ENCODE results near the gene PLCL2.
"Not testable (repeated sequence)": the region's sequence is repeated elsewhere in the genome, so short reads cannot be mapped to it uniquely, and the experiment has no call there.

The PLCL2 gene

GRCh38 chr3:16945330-16945729, 60.6 kb downstream of the PLCL2 start:
- Histone ChIP-seq H3K36me3 (ENCODE audit: control insufficient read depth in 1 of 2, insufficient read depth in 2 of 2, low read length in 2 of 2) (no peaks in the 10 kb centered on the region), H3K9ac (ENCODE audit: low read depth in 1 of 2, low read length in 2 of 2) (no peak overlapping the region), H3K9me3 (ENCODE audit: control insufficient read depth in 1 of 2, low read length in 2 of 2) (no peaks in the 10 kb centered on the region), H3K27ac (ENCODE audit: low read depth, low read length) (no peak overlapping the region), H3K27me3 (ENCODE audit: control insufficient read depth in 1 of 2, insufficient read depth in 2 of 2, low read length in 2 of 2) (no peaks in the 10 kb centered on the region), H3K4me1 (ENCODE audit: control insufficient read depth in 1 of 2, insufficient read depth in 2 of 2, low read length in 2 of 2) (peaks cover 0 to 7% of the 10 kb centered on the region in 2 donors), H3K4me3 (ENCODE audit: low read depth in 1 of 2, low read length in 2 of 2) (no peak overlapping the region)

- no peaks in the 10 kb centered on the region for H3K27me3 ChIP-seq (ENCODE audit: control insufficient read depth in 1 of 2, insufficient read depth in 2 of 2, low read length in 2 of 2)
- no peak overlapping the region for H3K27ac ChIP-seq (ENCODE audit: low read depth, low read length)
Observed at GRCh38 chr3:16950282-16950681, 65.5 kb downstream of the PLCL2 start.

DNA sequence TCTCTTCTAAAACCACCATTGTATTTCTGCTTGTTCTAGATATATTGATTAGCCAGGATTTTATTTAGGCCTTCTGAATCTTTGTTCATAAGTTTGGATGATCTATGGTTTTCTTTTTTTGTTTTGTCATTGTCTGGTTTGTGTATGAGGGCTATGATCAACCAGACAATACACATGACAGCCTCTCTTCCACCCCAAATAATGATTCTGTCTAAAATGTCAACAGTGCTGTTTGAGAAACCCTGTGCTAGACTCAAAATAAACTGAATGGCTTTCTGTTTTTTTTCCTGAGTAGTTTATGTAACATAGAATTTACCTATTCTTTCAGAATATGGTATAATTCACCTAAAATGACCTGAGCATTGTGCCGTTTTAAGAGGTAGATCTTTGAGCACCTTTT, 66.1 kb downstream of the PLCL2 start:
- Histone ChIP-seq H3K4me3 (ENCODE audit: low read depth in 1 of 2, low read length in 2 of 2) (no peak overlapping the region), H3K27ac (ENCODE audit: low read depth, low read length) (no peak overlapping the region), H3K9ac (ENCODE audit: low read depth in 1 of 2, low read length in 2 of 2) (no peak overlapping the region), H3K4me1 (ENCODE audit: control insufficient read depth in 1 of 2, insufficient read depth in 2 of 2, low read length in 2 of 2) (no peaks in the 10 kb centered on the region), H3K36me3 (ENCODE audit: control insufficient read depth in 1 of 2, insufficient read depth in 2 of 2, low read length in 2 of 2) (no peaks in the 10 kb centered on the region), H3K27me3 (ENCODE audit: control insufficient read depth in 1 of 2, insufficient read depth in 2 of 2, low read length in 2 of 2) (no peaks in the 10 kb centered on the region), H3K9me3 (ENCODE audit: control insufficient read depth in 1 of 2, low read length in 2 of 2) (no peaks in the 10 kb centered on the region)

More at GRCh38 chr3:16950282-16950681, 65.5 kb downstream of the PLCL2 start:
- H3K9me3 ChIP-seq (ENCODE audit: control insufficient read depth in 1 of 2, low read length in 2 of 2) = no peaks in the 10 kb centered on the region
- no peak overlapping the region for H3K9ac ChIP-seq (ENCODE audit: low read depth in 1 of 2, low read length in 2 of 2)
- no peaks in the 10 kb centered on the region for H3K4me1 ChIP-seq (ENCODE audit: control insufficient read depth in 1 of 2, insufficient read depth in 2 of 2, low read length in 2 of 2)
- no peaks in the 10 kb centered on the region for H3K36me3 ChIP-seq (ENCODE audit: control insufficient read depth in 1 of 2, insufficient read depth in 2 of 2, low read length in 2 of 2)
- H3K4me3 ChIP-seq (ENCODE audit: low read depth in 1 of 2, low read length in 2 of 2) = no peak overlapping the region

GRCh38 chr3:16957852-16958251, 73.1 kb downstream of the PLCL2 start:
- H3K9ac ChIP-seq (ENCODE audit: low read depth in 1 of 2, low read length in 2 of 2); H3K9me3 ChIP-seq (ENCODE audit: control insufficient read depth in 1 of 2, low read length in 2 of 2); H3K4me1 ChIP-seq (ENCODE audit: control insufficient read depth in 1 of 2, insufficient read depth in 2 of 2, low read length in 2 of 2); H3K36me3 ChIP-seq (ENCODE audit: control insufficient read depth in 1 of 2, insufficient read depth in 2 of 2, low read length in 2 of 2); H3K27ac ChIP-seq (ENCODE audit: low read depth, low read length); H3K4me3 ChIP-seq (ENCODE audit: low read depth in 1 of 2, low read length in 2 of 2); H3K27me3 ChIP-seq (ENCODE audit: control insufficient read depth in 1 of 2, insufficient read depth in 2 of 2, low read length in 2 of 2): not testable (repeated sequence)

- Histone ChIP-seq H3K9ac (ENCODE audit: low read depth in 1 of 2, low read length in 2 of 2) (no peak overlapping the region), H3K9me3 (ENCODE audit: control insufficient read depth in 1 of 2, low read length in 2 of 2) (no peaks in the 10 kb centered on the region), H3K4me3 (ENCODE audit: low read depth in 1 of 2, low read length in 2 of 2) (no peak overlapping the region), H3K27me3 (ENCODE audit: control insufficient read depth in 1 of 2, insufficient read depth in 2 of 2, low read length in 2 of 2) (no peaks in the 10 kb centered on the region), H3K27ac (ENCODE audit: low read depth, low read length) (no peak overlapping the region), H3K36me3 (ENCODE audit: control insufficient read depth in 1 of 2, insufficient read depth in 2 of 2, low read length in 2 of 2) (no peaks in the 10 kb centered on the region), H3K4me1 (ENCODE audit: control insufficient read depth in 1 of 2, insufficient read depth in 2 of 2, low read length in 2 of 2) (no peaks in the 10 kb centered on the region)
Observed at GRCh38 chr3:16960125-16960524, 75.4 kb downstream of the PLCL2 start.

GRCh38 chr3:16961621-16962205, 77.0 kb downstream of the PLCL2 start:
- H3K4me3 ChIP-seq (ENCODE audit: low read depth in 1 of 2, low read length in 2 of 2) = no peak overlapping the region
- no peaks in the 10 kb centered on the region for H3K27me3 ChIP-seq (ENCODE audit: control insufficient read depth in 1 of 2, insufficient read depth in 2 of 2, low read length in 2 of 2)
- no peaks in the 10 kb centered on the region for H3K36me3 ChIP-seq (ENCODE audit: control insufficient read depth in 1 of 2, insufficient read depth in 2 of 2, low read length in 2 of 2)
- no peaks in the 10 kb centered on the region for H3K4me1 ChIP-seq (ENCODE audit: control insufficient read depth in 1 of 2, insufficient read depth in 2 of 2, low read length in 2 of 2)
- H3K9me3 ChIP-seq (ENCODE audit: control insufficient read depth in 1 of 2, low read length in 2 of 2) = no peaks in the 10 kb centered on the region
- H3K9ac ChIP-seq (ENCODE audit: low read depth in 1 of 2, low read length in 2 of 2) = no peak overlapping the region
- no peak overlapping the region for H3K27ac ChIP-seq (ENCODE audit: low read depth, low read length)

DNA sequence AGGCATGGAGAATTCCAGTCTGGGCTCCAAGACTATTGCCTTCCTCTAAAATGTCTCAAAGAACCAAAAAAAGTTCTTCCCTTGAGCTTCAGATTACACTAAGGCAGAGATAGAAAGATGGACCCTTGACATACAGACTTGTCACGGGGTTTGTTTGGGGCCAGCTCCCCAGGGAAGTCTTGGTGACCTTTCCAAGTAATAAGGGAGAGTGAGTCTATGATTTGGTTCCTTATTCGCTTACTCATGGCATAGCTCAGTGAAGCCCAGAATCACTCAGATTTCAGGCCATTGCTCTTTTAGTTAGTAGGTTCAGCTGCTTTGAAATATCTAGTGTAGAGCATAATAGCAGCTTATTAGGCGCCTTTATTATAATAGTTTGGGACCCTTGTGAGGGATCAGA, 90.3 kb downstream of the PLCL2 start:
- no peak overlapping the region for H3K4me3 ChIP-seq (ENCODE audit: low read depth in 1 of 2, low read length in 2 of 2)

DNA sequence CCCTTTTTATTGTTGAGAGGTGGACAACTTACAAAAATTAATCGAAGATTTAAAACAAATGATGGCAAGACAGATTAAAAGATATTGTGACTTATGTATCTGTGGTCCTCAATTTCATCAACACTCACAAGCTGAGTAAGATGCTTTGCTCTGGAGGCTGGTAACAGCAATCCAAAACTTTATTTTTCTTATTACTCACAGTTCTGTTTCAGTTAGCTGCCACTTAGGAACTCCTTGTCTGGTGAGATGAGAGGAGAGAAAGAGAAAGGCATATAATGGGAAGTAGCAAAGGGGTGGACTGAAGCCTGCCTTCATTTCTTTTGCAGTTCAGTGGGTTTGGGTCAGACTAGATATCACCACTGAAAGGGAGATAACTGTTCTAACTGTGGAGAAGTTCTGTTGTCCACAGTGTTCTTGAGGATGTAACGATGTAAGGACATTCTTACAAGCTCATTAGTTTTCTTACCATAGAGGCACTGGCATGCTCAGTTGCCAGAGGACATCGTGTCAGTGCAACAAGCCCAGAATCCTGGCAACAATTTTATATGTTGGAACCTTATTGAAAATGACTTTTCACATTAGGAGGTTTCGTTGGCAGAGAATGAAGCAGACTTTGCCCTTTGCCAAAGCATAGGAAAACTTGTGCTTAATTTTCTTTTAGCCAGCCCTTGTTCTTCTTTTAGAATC, 93.6 kb downstream of the PLCL2 start:
- Histone ChIP-seq H3K4me3 (ENCODE audit: low read depth in 1 of 2, low read length in 2 of 2) (no peak overlapping the region), H3K9me3 (ENCODE audit: control insufficient read depth in 1 of 2, low read length in 2 of 2) (peaks cover 0 to 6% of the 10 kb centered on the region in 2 donors), H3K27me3 (ENCODE audit: control insufficient read depth in 1 of 2, insufficient read depth in 2 of 2, low read length in 2 of 2) (no peaks in the 10 kb centered on the region), H3K27ac (ENCODE audit: low read depth, low read length) (no peak overlapping the region), H3K9ac (ENCODE audit: low read depth in 1 of 2, low read length in 2 of 2) (no peak overlapping the region), H3K36me3 (ENCODE audit: control insufficient read depth in 1 of 2, insufficient read depth in 2 of 2, low read length in 2 of 2) (no peaks in the 10 kb centered on the region), H3K4me1 (ENCODE audit: control insufficient read depth in 1 of 2, insufficient read depth in 2 of 2, low read length in 2 of 2) (no peaks in the 10 kb centered on the region)

More for the DNA sequence above, 90.3 kb downstream of the PLCL2 start:
- Histone ChIP-seq H3K36me3 (ENCODE audit: control insufficient read depth in 1 of 2, insufficient read depth in 2 of 2, low read length in 2 of 2) (no peaks in the 10 kb centered on the region), H3K4me1 (ENCODE audit: control insufficient read depth in 1 of 2, insufficient read depth in 2 of 2, low read length in 2 of 2) (no peaks in the 10 kb centered on the region), H3K27me3 (ENCODE audit: control insufficient read depth in 1 of 2, insufficient read depth in 2 of 2, low read length in 2 of 2) (no peaks in the 10 kb centered on the region), H3K9ac (ENCODE audit: low read depth in 1 of 2, low read length in 2 of 2) (no peak overlapping the region), H3K27ac (ENCODE audit: low read depth, low read length) (no peak overlapping the region), H3K9me3 (ENCODE audit: control insufficient read depth in 1 of 2, low read length in 2 of 2) (peaks cover 3 to 6% of the 10 kb centered on the region in 2 donors)

DNA sequence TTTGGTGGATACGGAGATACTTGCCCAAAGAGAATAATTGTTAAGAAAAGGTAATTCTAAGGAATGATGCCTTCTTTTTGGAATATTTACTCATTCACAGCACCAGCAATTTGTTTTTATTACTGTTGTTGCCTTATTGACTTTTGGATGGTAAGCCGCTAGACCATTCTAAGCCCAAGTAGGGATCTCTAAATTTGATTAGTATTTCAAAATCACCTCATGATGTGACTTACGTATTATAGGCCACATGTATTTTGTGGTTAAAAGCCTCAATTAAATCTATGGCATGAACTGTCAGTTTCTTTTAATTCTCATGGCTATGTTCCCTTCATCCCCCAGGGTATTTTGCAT, 94.1 kb downstream of the PLCL2 start:
- no peaks in the 10 kb centered on the region for H3K4me1 ChIP-seq (ENCODE audit: control insufficient read depth in 1 of 2, insufficient read depth in 2 of 2, low read length in 2 of 2)
- no peak overlapping the region for H3K9ac ChIP-seq (ENCODE audit: low read depth in 1 of 2, low read length in 2 of 2)
- peaks cover 0 to 6% of the 10 kb centered on the region in 2 donors for H3K9me3 ChIP-seq (ENCODE audit: control insufficient read depth in 1 of 2, low read length in 2 of 2)
- H3K36me3 ChIP-seq (ENCODE audit: control insufficient read depth in 1 of 2, insufficient read depth in 2 of 2, low read length in 2 of 2) = no peaks in the 10 kb centered on the region
- no peak overlapping the region for H3K4me3 ChIP-seq (ENCODE audit: low read depth in 1 of 2, low read length in 2 of 2)
- H3K27ac ChIP-seq (ENCODE audit: low read depth, low read length) = no peak overlapping the region
- H3K27me3 ChIP-seq (ENCODE audit: control insufficient read depth in 1 of 2, insufficient read depth in 2 of 2, low read length in 2 of 2) = no peaks in the 10 kb centered on the region

DNA sequence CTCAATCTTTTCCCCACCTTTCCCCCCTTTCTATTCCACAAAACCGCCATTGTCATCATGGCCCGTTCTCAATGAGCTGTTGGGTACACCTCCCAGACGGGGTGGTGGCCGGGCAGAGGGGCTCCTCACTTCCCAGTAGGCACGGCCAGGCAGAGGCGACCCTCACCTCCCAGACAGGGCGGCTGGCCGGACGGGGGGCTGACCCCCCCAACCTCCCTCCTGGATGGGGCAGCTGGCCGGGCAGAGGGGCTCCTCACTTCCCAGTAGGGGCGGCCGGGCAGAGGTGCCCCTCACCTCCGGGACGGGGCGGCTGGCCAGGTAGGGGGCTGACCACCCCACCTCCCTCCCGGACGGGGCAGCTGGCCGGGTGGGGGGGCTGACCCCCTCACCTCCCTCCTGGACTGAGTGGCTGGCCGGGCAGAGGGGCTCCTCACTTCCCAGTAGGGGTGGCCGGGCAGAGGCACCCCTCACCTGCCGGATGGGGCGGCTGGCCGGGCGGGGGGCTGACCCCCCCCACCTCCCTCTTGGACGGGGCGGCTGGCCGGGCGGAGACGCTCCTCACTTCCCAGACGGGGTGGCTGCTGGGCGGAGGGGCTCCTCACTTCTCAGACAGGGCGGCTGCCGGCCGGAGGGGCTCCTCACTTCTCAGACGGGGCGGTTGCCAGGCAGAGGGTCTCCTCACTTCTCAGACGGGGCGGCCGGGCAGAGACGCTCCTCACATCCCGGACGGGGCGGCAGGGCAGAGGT, 95.2 kb downstream of the PLCL2 start:
- not testable (repeated sequence) for H3K27ac ChIP-seq (ENCODE audit: low read depth, low read length); H3K9me3 ChIP-seq (ENCODE audit: control insufficient read depth in 1 of 2, low read length in 2 of 2); H3K36me3 ChIP-seq (ENCODE audit: control insufficient read depth in 1 of 2, insufficient read depth in 2 of 2, low read length in 2 of 2); H3K4me3 ChIP-seq (ENCODE audit: low read depth in 1 of 2, low read length in 2 of 2); H3K27me3 ChIP-seq (ENCODE audit: control insufficient read depth in 1 of 2, insufficient read depth in 2 of 2, low read length in 2 of 2); H3K9ac ChIP-seq (ENCODE audit: low read depth in 1 of 2, low read length in 2 of 2); H3K4me1 ChIP-seq (ENCODE audit: control insufficient read depth in 1 of 2, insufficient read depth in 2 of 2, low read length in 2 of 2)
